IMR-90 (cell line): ENCODE measurements around the gene PTPN13. TPM values are rescaled to one million over a fixed set of nuclear protein-coding genes. Genes with fewer than 3 reads are reported as not detected.

Experiments used
- ATAC-seq: fragments of 200-7000 bp; cut with Tn5 transposase; 2 replicates; pipeline ENCODE4 v1.9.1; 2020; ENCODE audit warnings: low read depth, mild to moderate bottlenecking, moderate library complexity
- BruUV-seq: library from RNA; stranded (reverse); fragments of 400-500 nt; replicated peaks from 2 replicates; lab custom pipeline; 2021; lab: Mats Ljungman, UMichigan
- CTCF ChIA-PET: fragments of 300-600 bp; formaldehyde crosslinking; extraction: SDS; loops from one replicate; lab custom pipeline; 2021; ENCODE audit warnings: antibody characterized with exemption; lab: Yijun Ruan, JAX
- POLR2A ChIA-PET: fragments of 300-600 bp; sonication (Branson Sonifier 250); formaldehyde crosslinking; loops from one replicate; lab custom pipeline; 2022; ENCODE audit warnings: antibody characterized with exemption; ENCODE audit not compliant: unreplicated experiment; lab: Charles Lee
- DNase-seq: peaks from one replicate; pipeline ENCODE4 v3.0.0; 2013
- H2AFZ ChIP-seq: replicated peaks from 2 replicates; pipeline ENCODE3; 2013; ENCODE audit warnings: low read length, mild to moderate bottlenecking; ENCODE audit not compliant: poor library complexity
- H2AK5ac ChIP-seq: 2 replicates; pipeline ENCODE4 v1.6.1; 2013; ENCODE audit warnings: low read depth, low read length, inconsistent platforms
- H2AK9ac ChIP-seq: replicated peaks from 2 replicates; pipeline ENCODE3; 2013; ENCODE audit warnings: mild to moderate bottlenecking, low read depth, low read length, moderate library complexity; ENCODE audit not compliant: poor library complexity
- H2BK120ac ChIP-seq: 2 replicates; pipeline ENCODE4 v1.6.1; 2013; ENCODE audit warnings: low read depth, low read length, inconsistent platforms
- H2BK15ac ChIP-seq: 3 replicates; pipeline ENCODE4 v1.6.1; 2013; ENCODE audit warnings: low read depth, low read length, inconsistent platforms
- H2BK20ac ChIP-seq: 2 replicates; pipeline ENCODE4 v1.6.1; 2013; ENCODE audit warnings: low read depth, mild to moderate bottlenecking, inconsistent platforms, low read length, moderate library complexity
- H2BK5ac ChIP-seq: 2 replicates; pipeline ENCODE4 v1.6.1; 2013; ENCODE audit warnings: mild to moderate bottlenecking, low read depth, low read length, inconsistent platforms; ENCODE audit not compliant: poor library complexity, severe bottlenecking
- H3K14ac ChIP-seq: replicated peaks from 2 replicates; pipeline ENCODE4 v1.6.1; 2013; ENCODE audit warnings: low read depth, low read length, inconsistent platforms
- H3K18ac ChIP-seq: 2 replicates; pipeline ENCODE4 v1.6.1; 2013; ENCODE audit warnings: low read depth, low read length, control low read depth
- H3K23ac ChIP-seq: 2 replicates; pipeline ENCODE4 v1.6.1; 2013; ENCODE audit warnings: low read depth, low read length, inconsistent platforms
- H3K27ac ChIP-seq: 2 replicates; pipeline ENCODE4 v1.5.1; 2013; ENCODE audit warnings: mild to moderate bottlenecking, control low read depth, low read length; ENCODE audit not compliant: insufficient read depth
- H3K27me3 ChIP-seq: 2 replicates; pipeline ENCODE4 v1.6.1; 2013; ENCODE audit warnings: low read length; ENCODE audit not compliant: control insufficient read depth, insufficient read depth
- H3K36me3 ChIP-seq: 2 replicates; pipeline ENCODE4 v1.6.1; 2013; ENCODE audit warnings: low read length, mixed read lengths; ENCODE audit not compliant: control insufficient read depth, insufficient read depth
- H3K4ac ChIP-seq: 2 replicates; pipeline ENCODE4 v1.6.1; 2013; ENCODE audit warnings: low read depth, low read length, inconsistent platforms
- H3K4me1 ChIP-seq: 2 replicates; pipeline ENCODE4 v1.6.1; 2013; ENCODE audit warnings: low read length, mixed read lengths; ENCODE audit not compliant: control insufficient read depth, insufficient read depth
- H3K4me2 ChIP-seq: 2 replicates; pipeline ENCODE4 v1.6.1; 2013; ENCODE audit warnings: low read depth, mild to moderate bottlenecking, control low read depth, low read length, moderate library complexity
- H3K4me3 ChIP-seq: 2 replicates; pipeline ENCODE4 v1.5.1; 2013; ENCODE audit warnings: low read depth, mild to moderate bottlenecking, control low read depth, low read length, moderate library complexity; ENCODE audit not compliant: insufficient read depth
- H3K56ac ChIP-seq: 2 replicates; pipeline ENCODE4 v1.6.1; 2013; ENCODE audit warnings: low read length, inconsistent platforms; ENCODE audit not compliant: insufficient read depth; ENCODE audit errors: extremely low read depth
- H3K79me1 ChIP-seq, 2 experiments: 2 replicates each; pipeline ENCODE4 v1.6.1; 2013; ENCODE audit warnings: low read length in 2 of 2, inconsistent platforms in 1 of 2, low read depth in 1 of 2
- H3K9ac ChIP-seq: 2 replicates; pipeline ENCODE4 v1.6.1; 2013; ENCODE audit warnings: low read depth, low read length, control low read depth
- H3K9me1 ChIP-seq: 2 replicates; pipeline ENCODE4 v1.6.1; 2013; ENCODE audit warnings: low read length, inconsistent platforms; ENCODE audit not compliant: insufficient read depth
- H3K9me3 ChIP-seq: 2 replicates; pipeline ENCODE4 v1.6.1; 2013; ENCODE audit warnings: low read length; ENCODE audit not compliant: control insufficient read depth, insufficient read depth
- H4K20me1 ChIP-seq: 2 replicates; pipeline ENCODE4 v1.6.1; 2013; ENCODE audit warnings: low read length, inconsistent platforms; ENCODE audit not compliant: insufficient read depth
- H4K5ac ChIP-seq: 2 replicates; pipeline ENCODE4 v1.6.1; 2013; ENCODE audit warnings: mild to moderate bottlenecking, low read depth, low read length, control low read depth
- H4K8ac ChIP-seq, 2 experiments: 2 replicates each; pipeline ENCODE4 v1.6.1; 2013; ENCODE audit warnings: low read depth in 2 of 2, low read length in 2 of 2, control low read depth in 1 of 2, inconsistent platforms in 1 of 2
- H4K91ac ChIP-seq: 2 replicates; pipeline ENCODE4 v1.6.1; 2013; ENCODE audit warnings: low read depth, low read length, inconsistent platforms; ENCODE audit not compliant: insufficient read depth
- BHLHE40 ChIP-seq: fragments of 150-350 bp; IDR thresholded peaks from 2 replicates; pipeline ENCODE4 v1.6.1; 2016; ENCODE audit warnings: mild to moderate bottlenecking, low read depth, low read length
- CEBPB ChIP-seq: IDR thresholded peaks from 2 replicates; pipeline ENCODE4 v1.6.1; 2012; ENCODE audit warnings: low read depth, low read length, improper control_type of control experiment
- CHD1 ChIP-seq: IDR thresholded peaks from 2 replicates; pipeline ENCODE4 v1.6.1; 2012; ENCODE audit warnings: low read depth, low read length, improper control_type of control experiment
- FOS ChIP-seq: fragments of 150-350 bp; IDR thresholded peaks from 2 replicates; pipeline ENCODE4 v1.6.1; 2016; ENCODE audit warnings: low read depth, low read length
- MAFK ChIP-seq: IDR thresholded peaks from 2 replicates; pipeline ENCODE4 v1.6.1; 2012; ENCODE audit warnings: low read depth, low read length, improper control_type of control experiment
- MAZ ChIP-seq: IDR thresholded peaks from 2 replicates; pipeline ENCODE4 v1.6.1; 2012; ENCODE audit warnings: low read depth, mild to moderate bottlenecking, low read length, improper control_type of control experiment, moderate library complexity, borderline replicate concordance
- MXI1 ChIP-seq: IDR thresholded peaks from 2 replicates; pipeline ENCODE4 v1.6.1; 2012; ENCODE audit warnings: low read depth, mild to moderate bottlenecking, low read length, moderate library complexity, borderline replicate concordance
- NFE2L2 ChIP-seq: fragments of 150-350 bp; IDR thresholded peaks from 2 replicates; pipeline ENCODE4 v1.6.1; 2016; ENCODE audit warnings: low read depth, mild to moderate bottlenecking, low read length
- POLR2A ChIP-seq: IDR thresholded peaks from 2 replicates; pipeline ENCODE4 v1.6.1; 2012; ENCODE audit warnings: mild to moderate bottlenecking, low read depth, low read length
- RAD21 ChIP-seq: IDR thresholded peaks from 2 replicates; pipeline ENCODE4 v1.6.1; 2012; ENCODE audit warnings: low read length, improper control_type of control experiment
- RCOR1 ChIP-seq: IDR thresholded peaks from 2 replicates; pipeline ENCODE4 v1.6.1; 2012; ENCODE audit warnings: mild to moderate bottlenecking, low read length, improper control_type of control experiment; ENCODE audit not compliant: insufficient replicate concordance
- RFX5 ChIP-seq: IDR thresholded peaks from 2 replicates; pipeline ENCODE4 v1.8.0; 2012; ENCODE audit warnings: low read depth, mild to moderate bottlenecking, low read length, moderate library complexity
- SMC3 ChIP-seq: fragments of 150-350 bp; IDR thresholded peaks from 2 replicates; pipeline ENCODE4 v1.6.1; 2016; ENCODE audit warnings: low read depth, mild to moderate bottlenecking, antibody characterized with exemption, low read length, moderate library complexity
- WGBS, 2 experiments: methylation state at CpG; one replicate each; pipeline versions ENCODE4 v1.1.5 to v1.1.7; 2013; ENCODE audit warnings: missing lambda C conversion rate in 2 of 2; ENCODE audit not compliant: insufficient read length in 1 of 2; ENCODE audit errors: extremely low coverage in 2 of 2; 5-methylcytosine and 5-hydroxymethylcytosine counted together
- dilution Hi-C: fragments of 300-500 bp; cut with HindIII; formaldehyde crosslinking; loops from one replicate; pipeline ENCODE4 v1.14.3; 2018; ENCODE audit warnings: low sequenced_read_pairs; ENCODE audit not compliant: unreplicated experiment
- in situ Hi-C: fragments of 300-500 bp; cut with MboI; formaldehyde crosslinking; loops from 3 replicates; pipeline ENCODE4 v1.14.3; 2019; ENCODE audit warnings: low sequenced_read_pairs, inconsistent platforms, mixed read lengths
- intact Hi-C: fragments of 100-400 bp; cut with micrococcal nuclease; formaldehyde crosslinking; loops from 2 replicates; pipeline ENCODE4 v1.10.0; 2022
- polyA plus RNA-seq, 3 experiments: library from polyadenylated mRNA; depleted of rRNA; stranded (reverse); fragments of >200 nt; gene quantifications; 2 replicates each; pipeline ENCODE4 v1.2.3, GENCODE V29; 2012; ENCODE audit warnings: low replicate concordance in 1 of 3
- total RNA-seq: library from RNA; depleted of rRNA; stranded (reverse); fragments of >200 nt; gene quantifications from 2 replicates; pipeline ENCODE4 v1.2.3, GENCODE V29; 2012
- TF ChIP-seq, protein P1 (sequence below): fragments of 150-350 bp; IDR thresholded peaks from 2 replicates; pipeline ENCODE4 v1.6.1; 2017; ENCODE audit warnings: mild to moderate bottlenecking, antibody characterized with exemption, low read length, low read depth
- TF ChIP-seq, protein P2 (sequence below): fragments of 150-350 bp; IDR thresholded peaks from 2 replicates; pipeline ENCODE4 v1.6.1; 2016; ENCODE audit warnings: low read depth, mild to moderate bottlenecking, low read length, moderate library complexity, borderline replicate concordance

PTPN13 gene
- total and polyA plus RNA-seq, 2 of the 4 experiments (the other 2 are of a cell fraction): 7.7 to 29.0 TPM

DNA sequence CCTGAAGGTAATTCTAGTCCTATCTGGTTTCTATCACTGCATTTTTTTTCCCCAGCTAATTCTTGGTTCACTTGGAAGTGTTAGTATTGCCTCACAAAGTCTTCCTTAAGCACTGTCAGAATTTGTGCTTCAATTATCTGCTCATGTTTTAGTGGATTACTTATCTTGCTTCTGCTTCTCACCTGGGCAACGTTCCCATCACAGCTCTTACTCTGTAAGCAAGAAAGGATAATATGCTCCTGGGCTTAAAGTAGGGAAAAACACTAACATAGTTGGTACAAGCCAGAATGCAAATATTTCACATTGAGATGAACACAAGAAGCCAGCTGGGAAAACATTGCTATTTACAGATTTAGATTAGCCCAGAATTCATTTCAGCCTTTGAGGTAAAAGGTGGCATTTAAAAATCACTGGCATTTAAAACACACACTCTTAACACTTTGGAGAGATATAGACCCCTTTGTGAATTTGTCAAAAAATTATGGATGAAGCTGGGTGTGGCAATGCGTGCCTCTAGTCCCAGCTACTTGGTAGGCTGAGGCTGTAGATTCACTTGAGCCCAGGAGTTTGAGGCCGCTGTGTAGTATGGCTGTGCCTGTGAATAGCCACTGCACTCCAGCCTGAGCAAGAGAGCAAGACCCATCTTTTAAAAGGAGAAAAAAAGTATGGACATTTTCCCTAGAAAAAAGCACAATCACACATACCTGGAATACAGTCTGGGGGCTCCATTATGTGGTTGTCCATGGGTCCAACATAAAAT, 6.6 kb upstream of the PTPN13 start:
- H3K18ac ChIP-seq: no peak overlapping the region
- intact Hi-C loops (no loop called here), in situ Hi-C loops (no loop called here), dilution Hi-C loops (no loop called here)
- H2AK9ac ChIP-seq: no peak overlapping the region
- no peaks in the 10 kb centered on the region for H3K9me1 ChIP-seq
- BruUV-seq: no TSS peak
- no peak overlapping the region for H3K23ac ChIP-seq
- no CpG with 5 or more reads among the region's 3 CpGs for WGBS, 2 experiments
- no peak overlapping the region for H2AK5ac ChIP-seq
- no peak overlapping the region for H2AFZ ChIP-seq
- H4K8ac ChIP-seq: no peak overlapping the region
- no peak overlapping the region for H3K9ac ChIP-seq
- H3K36me3 ChIP-seq: no peaks in the 10 kb centered on the region
- ChIA-PET CTCF (interaction anchor here (1.1 kb wide), 1 partner anchor 238 kb away, joined by 3 read pairs; no protein-coding TSS in a partner anchor), POLR2A (no interaction called here)
- H3K56ac ChIP-seq: no peak overlapping the region
- H2BK15ac ChIP-seq: no peak overlapping the region
- no peak overlapping the region for H2BK120ac ChIP-seq
- H3K4me3 ChIP-seq: no peak overlapping the region
- no peaks in the 10 kb centered on the region; the same call in 1 of the 2 replicates for H3K4me1 ChIP-seq
- H3K4me2 ChIP-seq: no peak overlapping the region
- ATAC-seq: no peak
- H3K27me3 ChIP-seq: no peaks in the 10 kb centered on the region
- no peak overlapping the region for H3K27ac ChIP-seq
- no peaks in the 10 kb centered on the region for H3K9me3 ChIP-seq
- H2BK20ac ChIP-seq: no peak overlapping the region
- H4K91ac ChIP-seq: no peak overlapping the region
- no peak overlapping the region for H3K14ac ChIP-seq
- no peaks in the 10 kb centered on the region for H3K79me1 ChIP-seq
- no peak for TF ChIP-seq POLR2A
- TF ChIP-seq, protein P1, sequence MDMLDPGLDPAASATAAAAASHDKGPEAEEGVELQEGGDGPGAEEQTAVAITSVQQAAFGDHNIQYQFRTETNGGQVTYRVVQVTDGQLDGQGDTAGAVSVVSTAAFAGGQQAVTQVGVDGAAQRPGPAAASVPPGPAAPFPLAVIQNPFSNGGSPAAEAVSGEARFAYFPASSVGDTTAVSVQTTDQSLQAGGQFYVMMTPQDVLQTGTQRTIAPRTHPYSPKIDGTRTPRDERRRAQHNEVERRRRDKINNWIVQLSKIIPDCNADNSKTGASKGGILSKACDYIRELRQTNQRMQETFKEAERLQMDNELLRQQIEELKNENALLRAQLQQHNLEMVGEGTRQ: no peak
- no peak for TF ChIP-seq MXI1
- no peak for TF ChIP-seq MAZ
- no peak for TF ChIP-seq BHLHE40
- no peak for TF ChIP-seq SMC3
- no peak for TF ChIP-seq FOS
- TF ChIP-seq RFX5: no peak
- TF ChIP-seq, protein P2, sequence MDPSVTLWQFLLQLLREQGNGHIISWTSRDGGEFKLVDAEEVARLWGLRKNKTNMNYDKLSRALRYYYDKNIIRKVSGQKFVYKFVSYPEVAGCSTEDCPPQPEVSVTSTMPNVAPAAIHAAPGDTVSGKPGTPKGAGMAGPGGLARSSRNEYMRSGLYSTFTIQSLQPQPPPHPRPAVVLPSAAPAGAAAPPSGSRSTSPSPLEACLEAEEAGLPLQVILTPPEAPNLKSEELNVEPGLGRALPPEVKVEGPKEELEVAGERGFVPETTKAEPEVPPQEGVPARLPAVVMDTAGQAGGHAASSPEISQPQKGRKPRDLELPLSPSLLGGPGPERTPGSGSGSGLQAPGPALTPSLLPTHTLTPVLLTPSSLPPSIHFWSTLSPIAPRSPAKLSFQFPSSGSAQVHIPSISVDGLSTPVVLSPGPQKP: no peak
- no peak for TF ChIP-seq MAFK
- TF ChIP-seq NFE2L2: no peak
- no peak for TF ChIP-seq CEBPB
- no peak for TF ChIP-seq CHD1
- TF ChIP-seq RAD21: no peak
- no peak for TF ChIP-seq RCOR1
- no peaks in the 10 kb centered on the region for H4K20me1 ChIP-seq
- H2BK5ac ChIP-seq: no peak overlapping the region
- no peak for DNase-seq
- no peak overlapping the region for H4K5ac ChIP-seq
- H3K4ac ChIP-seq: no peak overlapping the region
